ENCODE data around the gene CALU.

Gene CALU

DNA sequence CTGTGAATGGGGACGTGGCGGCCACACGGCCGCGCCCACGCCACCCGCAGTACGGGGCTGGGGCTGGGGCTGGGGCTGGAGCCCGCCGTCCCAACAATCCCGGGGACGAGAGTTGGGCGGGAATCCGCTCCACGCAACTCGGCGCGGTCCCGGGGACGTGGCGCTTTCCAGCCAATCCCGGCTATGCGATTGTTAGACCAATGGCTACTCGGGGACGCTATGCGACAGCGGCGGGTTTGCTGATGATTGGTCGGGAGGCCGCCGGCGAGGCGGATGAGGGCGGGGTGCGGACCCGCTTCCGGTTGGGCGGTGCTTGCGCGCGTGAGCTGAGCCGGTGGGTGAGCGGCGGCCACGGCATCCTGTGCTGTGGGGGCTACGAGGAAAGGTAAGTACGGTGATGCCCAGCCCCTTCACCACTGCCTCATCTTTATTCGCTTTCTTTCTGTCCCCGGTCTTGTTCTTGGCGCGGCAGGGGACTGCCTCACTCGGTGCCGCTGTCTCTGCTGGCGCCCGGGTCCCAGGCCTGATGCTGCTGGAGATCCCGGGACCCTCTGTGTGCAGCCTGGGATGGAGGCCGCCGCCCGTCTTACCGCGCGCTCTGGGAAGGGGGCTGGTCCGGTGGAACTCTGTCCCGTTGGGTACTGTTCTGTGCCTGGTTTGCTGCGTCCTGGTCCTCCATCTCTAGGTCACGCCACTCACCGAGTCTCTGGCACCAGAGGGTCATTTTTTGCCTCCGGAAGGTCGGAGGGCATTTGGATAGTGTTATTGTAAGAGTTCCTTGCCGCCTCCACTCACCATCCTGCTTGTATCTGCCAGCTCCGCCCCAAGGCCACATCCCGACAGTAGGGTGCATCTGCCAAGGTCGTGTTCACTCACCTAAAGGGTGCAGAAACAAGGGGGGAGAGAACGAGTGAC, at the start of gene CALU:
TSS of gene CALU (plus strand) at position 312 of the 915 bp plus-strand sequence. CDS start 9,225 bp downstream, outside the sequence.
- peak; percentile 95 to 97 for DNase-seq

DNA sequence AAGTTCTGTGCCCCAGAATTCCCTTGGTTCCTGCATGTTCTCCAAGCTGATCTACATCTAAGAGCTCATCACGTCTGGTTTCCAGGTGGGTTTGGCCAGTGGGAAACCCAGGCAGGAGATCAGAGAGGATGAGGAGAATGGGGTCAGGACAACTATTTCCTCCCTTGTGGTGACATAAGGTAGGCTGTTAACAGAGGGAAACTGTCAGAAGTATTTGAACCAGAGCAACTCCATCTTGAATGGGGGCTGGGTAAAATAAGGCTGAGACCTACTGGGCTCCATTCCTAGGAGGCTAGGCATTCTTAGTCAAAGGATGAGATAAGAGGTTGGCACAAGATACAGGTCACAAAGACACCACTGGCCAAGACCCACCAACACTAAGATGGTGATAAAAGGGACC, 47.9 kb upstream of the CALU start:
- DNase-seq: no peak

GRCh38 chr7:128692623-128693270, 46.4 kb upstream of the CALU start:
- DNase-seq: no peak

- no peak for DNase-seq
Measured at GRCh38 chr7:128693373-128694015, 45.7 kb upstream of the CALU start.

DNA sequence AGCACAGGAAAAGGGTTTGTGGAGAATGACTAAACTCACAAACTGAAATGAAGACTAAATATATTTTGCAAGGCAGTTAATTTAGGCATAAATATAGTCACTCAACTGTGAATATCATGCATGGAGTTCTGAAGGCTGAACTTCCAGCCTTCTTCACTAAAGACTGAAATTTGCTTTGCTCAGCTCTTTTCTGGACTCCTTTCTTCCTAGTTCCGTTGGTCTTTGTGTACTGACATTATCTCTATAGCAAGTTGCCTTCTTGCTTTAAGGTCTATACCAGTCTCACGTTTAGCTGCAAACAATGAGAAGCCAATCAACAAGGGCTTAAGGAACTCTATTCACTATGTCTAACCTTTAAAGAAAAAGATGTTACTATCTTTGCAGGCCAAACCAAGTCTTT, 44.4 kb upstream of the CALU start:
- no peak for DNase-seq

DNA sequence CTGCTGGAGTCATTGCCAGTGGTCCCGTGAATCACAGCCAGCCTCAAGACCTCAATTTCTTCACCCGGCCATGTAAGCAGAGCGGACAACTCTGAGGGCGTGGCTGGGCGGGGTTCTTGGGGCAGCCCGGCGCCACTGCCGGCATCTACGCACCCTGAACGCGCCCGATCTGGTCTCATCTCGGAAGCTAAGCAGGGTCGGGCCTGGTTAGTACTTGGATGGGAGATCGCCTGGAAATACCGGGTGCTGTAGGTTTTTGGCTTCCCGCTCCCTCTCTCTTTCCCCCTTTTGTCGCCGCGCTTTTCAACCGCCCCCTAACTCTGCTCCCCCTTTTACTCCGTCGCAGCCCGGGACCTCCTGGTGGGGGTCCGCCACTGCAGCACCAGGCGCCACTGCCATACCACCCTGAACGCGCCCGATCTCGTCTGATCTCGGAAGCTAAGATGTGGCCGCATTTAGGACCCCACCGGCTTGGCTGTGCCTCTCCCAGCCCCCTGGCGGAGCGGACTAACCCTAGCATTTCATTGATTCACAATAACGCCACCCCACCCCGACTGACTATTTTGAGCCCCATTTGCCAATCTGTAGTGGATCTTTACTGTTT, 41.8 kb upstream of the CALU start:
- peak; percentile 83 to 85 for DNase-seq

GRCh38 chr7:128699196-128699712, 39.9 kb upstream of the CALU start:
- DNase-seq: no peak

DNA sequence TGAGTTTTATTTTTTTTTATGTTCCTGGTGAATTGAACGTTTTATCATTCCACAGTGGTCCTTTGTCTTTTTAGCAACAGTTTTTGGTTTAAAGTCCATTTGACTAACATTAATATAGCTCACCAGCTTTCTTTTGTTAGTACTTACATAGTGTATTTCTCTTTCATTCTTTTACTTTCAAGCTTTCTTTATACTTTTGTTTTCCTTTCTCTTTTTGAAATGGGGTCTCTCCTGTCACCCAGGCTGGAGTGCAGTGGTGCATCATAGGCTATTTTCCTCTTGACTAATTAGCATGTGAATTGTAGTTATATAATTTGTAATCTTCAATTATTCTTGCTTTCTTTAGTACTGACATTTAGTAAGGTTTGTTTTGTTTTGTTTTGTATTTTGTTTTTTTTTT, 39.3 kb upstream of the CALU start:
- DNase-seq: no peak

- DNase-seq: no peak
Measured at GRCh38 chr7:128701062-128701785, 37.9 kb upstream of the CALU start.

DNA sequence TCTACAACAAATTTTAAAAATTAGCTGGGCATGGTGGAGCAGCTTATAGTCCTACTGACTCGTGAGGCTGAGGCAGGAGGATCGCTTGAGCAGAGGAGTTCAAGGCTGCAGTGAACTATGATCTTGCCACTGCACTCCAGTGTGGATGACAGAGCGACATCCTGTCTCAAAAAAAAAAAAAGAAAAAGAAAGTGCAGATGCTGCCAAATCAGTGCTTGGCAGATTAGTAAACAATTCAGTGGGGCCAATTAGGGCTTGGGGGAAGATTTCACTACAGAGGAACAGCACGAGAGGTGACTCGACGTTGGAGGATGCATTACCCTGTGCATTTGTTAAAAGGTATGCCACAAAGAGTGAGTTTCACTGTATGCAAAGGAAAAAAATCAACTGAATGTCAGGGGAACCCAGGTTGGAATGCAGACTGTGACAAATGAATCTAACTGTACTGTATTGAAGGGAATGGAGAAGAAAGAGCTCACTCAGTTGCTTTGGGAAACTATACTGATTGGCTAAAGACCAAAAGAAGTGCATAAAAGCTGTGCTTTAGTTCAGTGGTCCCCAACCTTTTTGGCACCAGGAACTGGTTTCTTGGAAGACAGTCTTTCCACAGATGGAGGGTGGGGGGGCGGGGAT, 35.4 kb upstream of the CALU start:
- no peak for DNase-seq

GRCh38 chr7:128705891-128706333, 33.2 kb upstream of the CALU start:
- no peak for DNase-seq

DNA sequence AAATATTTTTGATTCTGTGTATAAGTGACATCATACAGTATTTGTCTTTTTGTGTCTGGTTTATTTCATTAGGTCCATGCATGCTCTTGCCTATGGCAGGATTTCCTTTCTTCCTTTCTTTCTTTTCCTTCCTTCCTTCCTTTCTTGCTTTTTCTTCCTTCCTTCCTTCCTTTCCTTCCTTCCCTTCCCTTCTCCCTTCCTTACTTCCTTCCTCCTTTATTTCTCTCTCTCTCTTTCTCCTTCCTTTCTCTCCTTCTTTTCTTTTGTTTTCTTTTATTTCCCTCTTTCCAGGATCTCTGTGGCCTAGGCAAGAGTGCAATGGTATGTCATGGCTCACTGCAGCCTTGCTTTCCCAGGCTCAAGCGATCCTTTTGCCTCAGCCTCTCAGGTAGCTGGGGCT, 31.4 kb upstream of the CALU start:
- no peak for DNase-seq

DNA sequence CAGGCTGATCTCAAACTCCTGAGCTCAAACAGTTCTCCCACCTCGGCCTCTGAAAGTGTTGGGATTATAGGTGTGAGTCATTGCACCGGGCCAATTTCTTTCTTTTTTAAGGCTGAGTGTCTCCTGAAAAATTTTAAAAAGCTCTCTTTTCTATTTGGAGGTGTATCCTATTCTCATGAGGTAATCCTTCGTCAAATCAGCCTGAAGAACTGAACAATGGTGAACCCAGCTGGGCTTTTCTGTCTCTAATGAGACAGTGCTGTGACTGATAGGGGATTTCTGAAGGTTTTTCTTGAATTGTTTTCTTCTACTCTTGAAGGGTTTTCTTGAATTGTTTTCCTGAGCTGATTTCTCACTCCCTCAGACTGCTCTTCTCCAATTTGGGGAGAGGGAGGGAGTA, 30.9 kb upstream of the CALU start:
- no peak for DNase-seq

- no peak for DNase-seq
Measured at GRCh38 chr7:128708824-128709223, 30.3 kb upstream of the CALU start.

DNA sequence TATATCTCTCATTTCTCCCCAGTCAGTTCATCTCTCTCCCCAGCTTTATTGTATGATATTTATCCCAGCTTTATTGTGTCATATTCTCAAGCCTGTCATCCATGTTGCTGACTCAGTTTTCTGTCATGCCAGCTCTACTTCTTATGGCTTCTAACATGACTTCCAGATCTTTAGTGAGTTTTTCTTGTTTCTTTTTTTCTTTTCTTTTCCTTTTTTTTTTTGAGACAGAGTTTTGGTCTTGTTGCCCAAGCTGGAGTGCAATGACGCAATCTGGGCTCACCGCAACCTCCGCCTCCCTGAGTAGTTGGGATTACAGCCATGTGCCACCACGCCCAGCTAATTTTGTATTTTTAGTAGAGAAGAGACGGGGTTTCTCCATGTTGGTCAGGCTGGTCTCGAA, 28.7 kb upstream of the CALU start:
- DNase-seq: no peak

DNA sequence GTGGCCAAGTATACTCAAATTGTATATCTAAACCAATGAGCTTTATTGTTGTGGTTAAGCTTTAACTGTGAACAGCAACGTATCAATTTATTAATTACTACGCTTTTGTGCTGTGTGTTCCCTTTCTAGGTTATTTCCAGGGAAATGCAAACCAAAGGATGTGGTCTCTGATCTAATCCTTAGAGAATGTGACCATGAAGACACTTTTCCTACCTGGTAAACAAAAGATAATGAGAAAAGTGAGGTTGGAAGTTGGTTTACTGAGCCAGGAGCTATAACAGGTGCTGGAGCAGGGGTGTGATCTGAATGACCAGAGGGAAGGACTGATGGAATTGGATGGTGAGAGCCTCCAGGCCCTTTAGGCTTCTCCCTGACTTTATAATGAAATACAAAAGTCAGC, 25.4 kb upstream of the CALU start:
- no peak for DNase-seq

GRCh38 chr7:128714701-128715495, 24.3 kb upstream of the CALU start:
- no peak for DNase-seq

DNA sequence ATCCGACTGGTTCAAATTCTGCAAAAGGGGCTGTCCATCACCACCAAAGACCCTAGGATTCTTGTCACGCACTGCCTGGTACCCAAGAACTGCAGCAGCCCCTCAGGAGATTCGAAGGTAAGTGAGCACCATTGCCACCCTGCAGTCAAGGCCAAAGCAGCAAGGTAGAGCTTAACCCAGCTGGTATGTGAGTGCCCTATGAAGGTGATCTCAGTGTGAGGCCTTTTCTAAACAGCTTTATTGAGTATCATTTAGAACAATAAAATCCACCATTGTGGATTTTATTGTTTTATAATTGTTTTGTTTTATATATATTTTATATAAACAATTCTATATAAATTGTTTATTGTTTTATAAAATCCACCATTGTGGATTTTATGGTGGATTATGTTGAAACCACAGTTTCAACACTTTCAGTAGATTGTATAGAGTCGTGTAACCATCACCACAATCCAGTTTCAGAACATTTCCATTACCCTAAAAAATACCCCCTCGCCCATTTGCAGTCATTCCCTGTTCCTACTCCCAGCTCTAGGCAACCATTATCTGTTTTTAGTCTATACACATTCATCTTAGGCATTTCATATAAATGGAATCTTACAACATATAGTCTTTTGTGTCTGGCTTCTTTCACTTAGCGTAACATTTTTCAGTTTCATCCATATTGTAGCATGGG, 20.1 kb upstream of the CALU start:
- DNase-seq: no peak

DNA sequence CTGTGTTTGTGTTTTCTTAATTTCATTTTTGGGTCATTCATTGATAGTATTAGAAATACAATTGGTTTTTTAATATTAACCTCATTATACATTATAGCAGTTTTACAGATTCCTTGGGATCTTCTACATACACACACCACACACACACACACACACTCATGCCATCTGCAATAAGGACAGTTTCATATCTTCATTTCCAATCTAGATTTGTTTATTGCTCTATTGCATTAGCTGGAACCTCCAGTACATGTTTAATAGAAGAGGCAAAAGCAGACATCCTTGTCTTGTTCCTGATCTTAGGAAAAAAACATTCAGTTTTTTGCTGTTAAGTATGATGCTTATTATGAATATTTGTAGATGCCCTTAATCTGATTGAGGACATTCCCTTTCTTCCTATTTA, 17.8 kb upstream of the CALU start:
- no peak for DNase-seq

DNA sequence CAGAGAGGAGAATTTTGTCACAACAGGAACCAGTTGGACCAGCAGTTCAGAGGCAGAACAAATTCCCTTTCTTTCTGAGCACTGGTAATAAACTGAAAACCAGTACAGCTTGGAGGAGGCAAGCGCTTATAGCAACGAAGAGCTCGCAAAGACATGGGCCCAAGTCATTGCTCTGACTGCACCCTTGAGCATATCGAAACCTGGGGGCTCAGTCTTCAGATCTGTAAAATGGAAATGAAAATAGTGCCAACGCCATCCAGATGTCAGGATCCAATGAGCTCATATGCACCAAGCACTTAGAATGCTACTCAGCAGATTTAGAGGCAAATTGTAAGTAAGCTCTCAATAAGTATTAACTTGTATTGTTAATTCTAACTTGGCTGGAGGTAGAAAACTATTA, 14.4 kb upstream of the CALU start:
- DNase-seq: no peak
